CD14-positive monocyte (primary cell): ENCODE data around the gene OPN4. TPM values are rescaled to one million over a fixed set of nuclear protein-coding genes. Genes with fewer than 3 reads are reported as not detected.
"Not testable (repeated sequence)": the region's sequence is repeated elsewhere in the genome, so short reads cannot be mapped to it uniquely, and the experiment has no call there.

Experiments used
- DNase-seq, 3 donors: peaks; one replicate each; pipeline ENCODE4 v3.0.0-alpha.2; 2011 to 2022
- H2AFZ ChIP-seq: 2 replicates; pipeline ENCODE4 v1.6.0; 2012; ENCODE audit warnings: mild to moderate bottlenecking, low read depth, low read length, inconsistent platforms; ENCODE audit not compliant: insufficient read depth, poor library complexity, severe bottlenecking
- H3K27ac ChIP-seq, 2 donors: 1 replicate in 1 of 2; 2 replicates in 1 of 2; pipeline ENCODE4 v1.5.1; 2012 to 2013; ENCODE audit warnings: low read length in 2 of 2, control low read depth in 1 of 2, inconsistent platforms in 1 of 2, low read depth in 1 of 2, mild to moderate bottlenecking in 1 of 2
- H3K27me3 ChIP-seq, 2 donors: one replicate each; pipeline versions ENCODE4 v1.6.0 to v1.6.1; 2011 to 2013; ENCODE audit warnings: low read length in 2 of 2; ENCODE audit not compliant: control insufficient read depth in 2 of 2, insufficient read depth in 2 of 2
- H3K36me3 ChIP-seq, 2 donors: replicated peaks in 1 of 2; 1 replicate in 1 of 2; 2 replicates in 1 of 2; pipeline versions ENCODE4 v1.5.1 to v1.6.1; 2012 to 2013; ENCODE audit warnings: low read length in 2 of 2, control low read depth in 1 of 2, inconsistent platforms in 1 of 2, mild to moderate bottlenecking in 1 of 2; ENCODE audit not compliant: insufficient read depth in 2 of 2, control insufficient read depth in 1 of 2
- H3K4me1 ChIP-seq, 2 donors: 1 replicate in 1 of 2; 2 replicates in 1 of 2; pipeline versions ENCODE4 v1.5.1 to v1.6.1; 2012 to 2013; ENCODE audit warnings: low read length in 2 of 2, control low read depth in 1 of 2, inconsistent platforms in 1 of 2, mild to moderate bottlenecking in 1 of 2, moderate library complexity in 1 of 2; ENCODE audit not compliant: insufficient read depth in 2 of 2, control insufficient read depth in 1 of 2
- H3K4me2 ChIP-seq: replicated peaks from 2 replicates; pipeline ENCODE3; 2012; ENCODE audit warnings: low read length, moderate library complexity, mild to moderate bottlenecking; ENCODE audit not compliant: poor library complexity, severe bottlenecking; ENCODE audit errors: extremely low read depth
- H3K4me3 ChIP-seq, 3 experiments: fragments of 200-600 bp in 1 of 3; sonication (generic) in 1 of 3; replicated peaks in 1 of 3; 1 replicate in 2 of 3; 2 replicates in 1 of 3; pipeline ENCODE4 v1.5.1; 2011 to 2013; ENCODE audit warnings: low read length in 3 of 3, mild to moderate bottlenecking in 3 of 3, control low read depth in 2 of 3, low read depth in 2 of 3, inconsistent platforms in 1 of 3, moderate library complexity in 1 of 3
- H3K79me2 ChIP-seq: 2 replicates; pipeline ENCODE4 v1.6.0; 2012; ENCODE audit warnings: mild to moderate bottlenecking, control low read depth, inconsistent platforms, low read length, moderate library complexity; ENCODE audit not compliant: insufficient read depth
- H3K9ac ChIP-seq: 2 replicates; pipeline ENCODE4 v1.6.0; 2017; ENCODE audit warnings: low read length, mild to moderate bottlenecking; ENCODE audit not compliant: insufficient read depth, poor library complexity, severe bottlenecking
- H3K9me3 ChIP-seq, 2 donors: replicated peaks in 1 of 2; 1 replicate in 1 of 2; 2 replicates in 1 of 2; pipeline versions ENCODE4 v1.5.1 to v1.6.1; 2012 to 2013; ENCODE audit warnings: low read length in 2 of 2, control low read depth in 1 of 2; ENCODE audit not compliant: control insufficient read depth in 1 of 2, insufficient read depth in 1 of 2
- H4K20me1 ChIP-seq: 2 replicates; pipeline ENCODE4 v1.6.0; 2012; ENCODE audit warnings: mild to moderate bottlenecking, low read length, control low read depth, moderate library complexity; ENCODE audit not compliant: insufficient read depth
- H3K27ac Mint-ChIP-seq, 7 donors: one replicate each; pipeline ENCODE4 v1.8.0; 2020; ENCODE audit warnings: mild to moderate bottlenecking in 7 of 7, mixed read lengths in 7 of 7, moderate library complexity in 6 of 7, inconsistent platforms in 2 of 7
- H3K27me3 Mint-ChIP-seq, 3 donors: one replicate each; pipeline ENCODE4 v1.8.0; 2021 to 2022; ENCODE audit warnings: low read depth in 3 of 3, mild to moderate bottlenecking in 3 of 3, mixed read lengths in 3 of 3, moderate library complexity in 3 of 3, inconsistent platforms in 1 of 3
- H3K36me3 Mint-ChIP-seq, 2 donors: one replicate each; pipeline ENCODE4 v1.8.0; 2020; ENCODE audit warnings: mixed read lengths in 2 of 2, inconsistent platforms in 1 of 2, mild to moderate bottlenecking in 1 of 2
- H3K4me1 Mint-ChIP-seq: one replicate; pipeline ENCODE4 v1.8.0; 2020; ENCODE audit warnings: mild to moderate bottlenecking, mixed read lengths
- H3K4me3 Mint-ChIP-seq, 2 donors: one replicate each; pipeline ENCODE4 v1.8.0; 2020; ENCODE audit warnings: mild to moderate bottlenecking in 2 of 2, mixed read lengths in 2 of 2, moderate library complexity in 1 of 2
- H3K9me3 Mint-ChIP-seq, 7 donors: one replicate each; pipeline ENCODE4 v1.8.0; 2020 to 2022; ENCODE audit warnings: mixed read lengths in 7 of 7, mild to moderate bottlenecking in 6 of 7, moderate library complexity in 6 of 7, inconsistent platforms in 2 of 7
- WGBS: methylation state at CpG from one replicate; pipeline ENCODE4 v1.1.5; 2013; ENCODE audit warnings: missing lambda C conversion rate; ENCODE audit not compliant: insufficient coverage; 5-methylcytosine and 5-hydroxymethylcytosine counted together
- intact Hi-C, 2 donors: fragments of 100-400 bp; cut with micrococcal nuclease; formaldehyde crosslinking; loops; one replicate each; pipeline versions ENCODE4 v1.15.0 to v1.15.1; 2023
- polyA plus RNA-seq, 3 donors: library from polyadenylated mRNA; depleted of rRNA in 1 of 3; unstranded in 2 of 3; stranded (reverse) in 1 of 3; fragments of 300-500 nt in 2 of 3; fragments of >200 nt in 1 of 3; fragmentation: Illumina TruSeq in 2 of 3; gene quantifications; 1 replicate in 2 of 3; 2 replicates in 1 of 3; pipeline ENCODE4 v1.2.3, GENCODE V29; 2012 to 2021
- TF ChIP-seq, protein P1 (sequence below): fragments of 200-600 bp; IDR thresholded peaks from one replicate; pipeline ENCODE4 v1.8.0; 2022; ENCODE audit warnings: antibody characterized with exemption, mild to moderate bottlenecking

Gene OPN4
- polyA plus RNA-seq, 3 donors, result not detected

- Mint-ChIP-seq H3K4me3 (no peak overlapping the region), H3K9me3 (peaks cover 0 to 18% (median 4%) of the 10 kb centered on the region in 7 donors), H3K4me1 (no peaks in the 10 kb centered on the region), H3K36me3 (no peaks in the 10 kb centered on the region), H3K27ac (no peak overlapping the region), H3K27me3 (peaks cover 0 to 3% (median 1%) of the 10 kb centered on the region in 3 donors)
- intact Hi-C loops, result no loop called here
- Histone ChIP-seq H2AFZ (no peak overlapping the region), H3K9me3 (peaks cover 0 to 4% of the 10 kb centered on the region in 2 donors), H3K9ac (no peak overlapping the region), H3K27me3 (no peaks in the 10 kb centered on the region), H3K4me1 (no peaks in the 10 kb centered on the region), H3K27ac (no peak overlapping the region), H3K4me2 (no peak overlapping the region), H3K79me2 (no peaks in the 10 kb centered on the region), H3K4me3 (no peak overlapping the region), H3K36me3 (no peaks in the 10 kb centered on the region), H4K20me1 (no peaks in the 10 kb centered on the region)
- TF ChIP-seq, protein P1, sequence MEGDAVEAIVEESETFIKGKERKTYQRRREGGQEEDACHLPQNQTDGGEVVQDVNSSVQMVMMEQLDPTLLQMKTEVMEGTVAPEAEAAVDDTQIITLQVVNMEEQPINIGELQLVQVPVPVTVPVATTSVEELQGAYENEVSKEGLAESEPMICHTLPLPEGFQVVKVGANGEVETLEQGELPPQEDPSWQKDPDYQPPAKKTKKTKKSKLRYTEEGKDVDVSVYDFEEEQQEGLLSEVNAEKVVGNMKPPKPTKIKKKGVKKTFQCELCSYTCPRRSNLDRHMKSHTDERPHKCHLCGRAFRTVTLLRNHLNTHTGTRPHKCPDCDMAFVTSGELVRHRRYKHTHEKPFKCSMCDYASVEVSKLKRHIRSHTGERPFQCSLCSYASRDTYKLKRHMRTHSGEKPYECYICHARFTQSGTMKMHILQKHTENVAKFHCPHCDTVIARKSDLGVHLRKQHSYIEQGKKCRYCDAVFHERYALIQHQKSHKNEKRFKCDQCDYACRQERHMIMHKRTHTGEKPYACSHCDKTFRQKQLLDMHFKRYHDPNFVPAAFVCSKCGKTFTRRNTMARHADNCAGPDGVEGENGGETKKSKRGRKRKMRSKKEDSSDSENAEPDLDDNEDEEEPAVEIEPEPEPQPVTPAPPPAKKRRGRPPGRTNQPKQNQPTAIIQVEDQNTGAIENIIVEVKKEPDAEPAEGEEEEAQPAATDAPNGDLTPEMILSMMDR, result no peak
- no peak for DNase-seq
- WGBS, result 100% methylated on average over 1 of the region's 4 CpGs
These were observed 39.5 kb upstream of the OPN4 start for GRCh38 chr10:86614853-86615252.

DNA sequence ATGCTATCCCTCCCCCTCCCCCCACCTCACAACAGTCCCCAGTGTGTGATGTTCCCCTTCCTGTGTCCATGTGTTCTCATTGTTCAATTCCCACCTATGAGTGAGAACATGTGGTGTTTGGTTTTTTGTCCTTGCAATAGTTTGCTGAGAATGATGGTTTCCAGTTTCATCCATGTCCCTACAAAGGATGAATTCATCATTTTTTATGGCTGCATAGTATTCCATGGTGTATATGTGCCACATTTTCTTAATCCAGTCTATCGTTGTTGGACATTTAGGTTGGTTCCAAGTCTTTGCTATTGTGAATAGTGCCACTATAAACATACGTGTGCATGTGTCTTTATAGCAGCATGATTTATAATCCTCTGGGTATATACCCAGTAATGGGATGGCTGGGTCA is 37.1 kb upstream of the OPN4 start:
- H3K27me3 ChIP-seq, H3K27ac Mint-ChIP-seq, H3K4me3 Mint-ChIP-seq, H3K36me3 Mint-ChIP-seq, DNase-seq, H3K27ac ChIP-seq, H3K27me3 Mint-ChIP-seq, H3K36me3 ChIP-seq, H4K20me1 ChIP-seq, H3K9ac ChIP-seq, H3K9me3 ChIP-seq, H3K79me2 ChIP-seq, H3K4me1 ChIP-seq, H3K4me1 Mint-ChIP-seq, H3K4me2 ChIP-seq, H3K4me3 ChIP-seq, H2AFZ ChIP-seq, intact Hi-C loops: not testable (repeated sequence)
- WGBS, result no CpG with 5 or more reads among the region's 2 CpGs
- peaks cover 0 to 18% (median 4%) of the 10 kb centered on the region in 7 donors for H3K9me3 Mint-ChIP-seq
